Coronary artery (tissue), 2 donors: ENCODE measurements around the gene TRIM46.
"Not testable (repeated sequence)": the region's sequence is repeated elsewhere in the genome, so short reads cannot be mapped to it uniquely, and the experiment has no call there.

ENCODE experiments used
- DNase-seq: peaks from one replicate; pipeline ENCODE4 v3.0.0-alpha.2; 2017; ENCODE audit warnings: low spot score
- H3K27ac ChIP-seq, 2 donors: fragments of 200-600 bp; sonication (generic); one replicate each; pipeline ENCODE4 v1.5.1; 2016 to 2019
- H3K4me3 ChIP-seq: fragments of 200-600 bp; sonication (generic); 2 replicates; pipeline ENCODE4 v1.5.1; 2016; ENCODE audit warnings: mild to moderate bottlenecking, moderate library complexity
- TF ChIP-seq, protein P1 (sequence below): fragments of 200-600 bp; sonication (generic); IDR thresholded peaks from one replicate; pipeline ENCODE4 v1.5.1; 2019; ENCODE audit warnings: antibody characterized with exemption

TRIM46 gene

DNA sequence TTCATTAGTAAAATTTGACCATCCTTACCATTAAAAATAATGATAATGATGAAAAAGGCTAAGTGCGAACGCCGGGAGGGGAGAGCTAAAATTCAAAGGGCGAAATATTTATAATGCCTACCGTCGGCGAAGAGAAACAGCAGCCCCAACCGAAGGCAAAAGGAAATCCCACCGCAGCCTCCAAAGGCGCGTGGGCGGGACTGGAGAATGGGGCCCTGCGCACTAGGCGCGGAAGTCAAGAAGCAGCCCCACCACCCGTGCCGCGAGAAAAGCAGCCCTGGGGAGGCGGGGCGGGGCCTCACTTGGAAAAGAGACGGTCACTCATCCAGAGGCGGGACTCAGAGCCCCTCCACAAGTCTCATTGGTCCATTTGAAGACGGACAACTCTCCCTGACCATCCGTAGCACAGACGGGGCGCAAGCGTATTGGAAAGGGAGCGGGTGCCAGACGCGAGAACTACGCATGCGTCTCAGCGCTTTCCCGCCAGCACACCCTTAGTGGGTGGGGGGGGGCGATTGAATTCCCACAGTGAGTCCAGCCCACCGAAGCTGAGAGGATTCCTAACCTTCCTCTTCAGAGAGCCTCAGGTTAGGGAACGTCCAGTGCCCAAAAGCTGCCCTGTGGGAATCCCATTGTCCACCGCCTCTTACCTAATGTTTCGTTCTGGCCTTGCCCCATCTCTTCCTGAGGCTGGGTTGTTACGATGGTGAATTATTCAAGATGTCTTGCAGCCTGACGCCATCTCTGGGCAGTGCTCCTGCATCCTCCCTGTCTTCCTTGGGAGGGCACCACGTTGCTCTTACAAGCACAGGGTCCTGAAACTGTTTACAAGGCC is 53.8 kb downstream of the TRIM46 start:
- Histone ChIP-seq H3K4me3 (peak overlapping the region; percentile 73), H3K27ac (peak overlapping the region; percentile 60 to 89)
- peak; percentile 99 for DNase-seq
- TF ChIP-seq, protein P1, sequence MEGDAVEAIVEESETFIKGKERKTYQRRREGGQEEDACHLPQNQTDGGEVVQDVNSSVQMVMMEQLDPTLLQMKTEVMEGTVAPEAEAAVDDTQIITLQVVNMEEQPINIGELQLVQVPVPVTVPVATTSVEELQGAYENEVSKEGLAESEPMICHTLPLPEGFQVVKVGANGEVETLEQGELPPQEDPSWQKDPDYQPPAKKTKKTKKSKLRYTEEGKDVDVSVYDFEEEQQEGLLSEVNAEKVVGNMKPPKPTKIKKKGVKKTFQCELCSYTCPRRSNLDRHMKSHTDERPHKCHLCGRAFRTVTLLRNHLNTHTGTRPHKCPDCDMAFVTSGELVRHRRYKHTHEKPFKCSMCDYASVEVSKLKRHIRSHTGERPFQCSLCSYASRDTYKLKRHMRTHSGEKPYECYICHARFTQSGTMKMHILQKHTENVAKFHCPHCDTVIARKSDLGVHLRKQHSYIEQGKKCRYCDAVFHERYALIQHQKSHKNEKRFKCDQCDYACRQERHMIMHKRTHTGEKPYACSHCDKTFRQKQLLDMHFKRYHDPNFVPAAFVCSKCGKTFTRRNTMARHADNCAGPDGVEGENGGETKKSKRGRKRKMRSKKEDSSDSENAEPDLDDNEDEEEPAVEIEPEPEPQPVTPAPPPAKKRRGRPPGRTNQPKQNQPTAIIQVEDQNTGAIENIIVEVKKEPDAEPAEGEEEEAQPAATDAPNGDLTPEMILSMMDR: no peak

DNA sequence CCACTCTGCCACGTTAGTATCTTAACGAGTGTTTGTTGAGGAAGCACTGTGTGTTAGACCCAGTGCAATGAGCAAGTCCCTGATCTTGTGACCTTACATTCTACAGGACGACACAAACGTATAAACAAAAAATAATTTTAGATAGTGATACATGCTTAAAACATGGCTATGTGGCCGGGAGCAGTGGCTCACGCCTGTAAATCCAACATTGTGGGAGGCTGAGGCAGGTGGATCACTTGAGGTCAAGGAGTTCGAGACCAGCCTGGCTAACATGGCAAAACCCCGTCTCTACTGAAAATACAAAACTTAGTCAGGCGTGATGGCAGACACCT is 54.4 kb downstream of the TRIM46 start:
- DNase-seq: no peak
- H3K4me3 ChIP-seq: peak overlapping the region; percentile 73
- TF ChIP-seq, protein P1: no peak

DNA sequence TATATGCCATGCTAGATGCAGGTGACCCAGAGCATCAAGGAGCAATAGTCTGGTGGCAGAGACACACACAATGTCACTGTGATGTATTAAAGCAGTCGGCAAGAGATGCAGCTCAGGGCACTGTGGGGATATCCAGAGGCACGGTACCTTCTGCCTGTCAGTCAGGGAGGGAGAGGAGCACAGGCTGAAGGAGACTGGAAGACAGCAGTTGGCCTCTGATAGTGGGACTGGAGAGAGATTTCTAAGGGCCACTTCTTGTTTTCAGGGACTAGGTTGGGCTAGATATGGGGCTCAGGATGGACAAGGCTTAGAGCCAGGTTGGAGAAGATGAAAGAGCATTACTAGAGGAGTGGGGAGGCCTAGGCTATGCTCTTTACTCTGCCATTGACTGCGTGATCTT is 57.7 kb downstream of the TRIM46 start:
- not testable (repeated sequence) for H3K4me3 ChIP-seq, DNase-seq
- H3K27ac ChIP-seq: peak overlapping the region in 1 of 2 donors; percentile 84

More for the DNA sequence above, 54.4 kb downstream of the TRIM46 start:
- peak overlapping the region; percentile 60 to 89 for H3K27ac ChIP-seq

DNA sequence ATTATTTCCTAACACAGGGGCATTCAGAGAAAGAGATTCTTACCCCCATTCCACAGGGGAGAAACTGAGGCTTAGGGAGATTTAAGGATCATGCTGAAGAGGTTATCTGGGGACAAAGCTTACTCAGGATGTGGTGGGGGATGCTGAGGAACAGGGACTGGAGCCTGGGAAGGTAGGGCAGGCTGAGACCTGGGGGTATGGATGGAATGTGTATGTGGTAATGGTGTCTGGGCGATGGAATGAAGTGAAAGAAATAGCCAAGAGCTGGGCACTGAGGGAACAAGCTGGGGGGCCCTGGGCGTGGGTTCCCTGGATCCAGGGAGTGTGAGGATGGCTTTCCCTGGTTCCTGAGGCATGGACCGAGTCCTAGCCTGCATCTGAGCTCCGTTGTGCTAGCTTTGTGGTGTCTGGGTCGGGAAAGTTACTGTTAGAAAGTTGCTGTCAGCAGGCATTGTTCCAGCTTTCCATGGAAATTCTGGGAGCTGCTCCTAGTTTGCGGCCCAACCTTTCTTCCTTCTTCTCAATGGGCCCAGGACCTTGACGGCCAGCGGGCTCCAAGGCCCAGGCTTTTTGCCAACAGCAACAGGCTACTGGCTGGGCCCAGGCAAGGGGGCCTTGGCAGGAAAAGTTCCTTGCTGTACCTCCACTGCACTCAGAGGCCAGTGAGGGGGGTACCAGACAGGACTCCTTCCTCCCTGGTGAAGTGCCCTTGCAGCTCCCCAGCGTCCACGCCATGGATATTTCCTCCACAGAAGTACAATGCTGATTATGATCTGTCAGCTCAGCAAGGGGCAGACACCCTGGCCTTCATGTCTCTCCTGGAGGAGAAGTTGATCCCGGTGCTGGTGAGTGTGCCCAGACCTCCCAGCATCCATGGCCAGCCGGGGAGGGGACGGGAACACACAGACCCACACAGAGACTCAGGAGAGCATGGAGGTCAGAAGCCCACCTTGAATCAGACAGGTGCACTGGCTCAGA is 58.6 kb downstream of the TRIM46 start:
- DNase-seq, H3K4me3 ChIP-seq: not testable (repeated sequence)
- peak overlapping the region; percentile 21 to 84 for H3K27ac ChIP-seq

DNA sequence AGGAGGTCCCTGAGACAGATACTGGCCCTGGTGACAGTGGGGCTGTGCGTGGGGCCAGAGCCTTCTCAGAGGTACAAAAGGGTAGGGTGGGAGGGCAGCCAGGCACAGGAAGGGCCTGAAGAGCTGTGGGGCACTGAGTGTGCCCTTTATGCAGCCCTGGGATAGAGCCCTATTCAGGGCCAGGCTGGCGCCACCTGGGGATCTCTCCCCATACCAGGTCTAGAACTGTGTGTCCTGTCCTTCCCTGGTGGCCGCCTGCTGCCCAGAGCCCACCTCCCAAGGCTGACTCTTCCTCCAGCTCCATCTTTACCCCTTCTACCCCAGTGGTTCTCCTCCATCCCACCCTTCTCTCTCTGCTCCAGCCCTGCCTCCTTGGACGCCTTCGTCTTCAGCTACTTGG is 59.9 kb downstream of the TRIM46 start:
- H3K27ac ChIP-seq, DNase-seq: not testable (repeated sequence)

More for the DNA sequence above, 59.9 kb downstream of the TRIM46 start:
- H3K4me3 ChIP-seq: not testable (repeated sequence)
